HEK293 (cell line): Measurements from ENCODE around the gene DOCK3.

ENCODE experiments used
- CTCF ChIA-PET: fragments of 350-600 bp; formaldehyde crosslinking; extraction: SDS; loops from one replicate; lab custom pipeline; 2021; ENCODE audit warnings: antibody characterized with exemption; lab: Yijun Ruan, JAX
- POLR2A ChIA-PET: fragments of 300-600 bp; formaldehyde crosslinking; extraction: SDS; loops from one replicate; lab custom pipeline; 2020; ENCODE audit warnings: antibody characterized with exemption, inconsistent platforms; lab: Yijun Ruan, JAX
- H3K27ac ChIP-seq: fragments of 200-500 bp; sonication (Bioruptor generic); 2 replicates; pipeline ENCODE4 v1.5.1; 2014; ENCODE audit warnings: low read depth, low read length, control low read depth, inconsistent platforms; ENCODE audit errors: extremely low read depth
- H3K36me3 ChIP-seq, 2 experiments: fragments of 200-500 bp in 1 of 2; sonication (Bioruptor generic) in 1 of 2; 1 replicate in 1 of 2; 2 replicates in 1 of 2; pipeline ENCODE4 v1.5.1; 2014 to 2017; ENCODE audit warnings: inconsistent platforms in 2 of 2, low read length in 2 of 2; ENCODE audit not compliant: control insufficient read depth in 2 of 2, insufficient read depth in 1 of 2
- H3K4me1 ChIP-seq: fragments of 200-500 bp; sonication (Bioruptor generic); 2 replicates; pipeline ENCODE4 v1.5.1; 2014; ENCODE audit warnings: mild to moderate bottlenecking, low read length, inconsistent platforms; ENCODE audit not compliant: control insufficient read depth, insufficient read depth
- H3K4me3 ChIP-seq: 2 replicates; pipeline ENCODE4 v1.5.1; 2011; ENCODE audit warnings: low read depth, mild to moderate bottlenecking, control low read depth, low read length, moderate library complexity
- H3K9me3 ChIP-seq: fragments of 200-500 bp; sonication (Bioruptor generic); 2 replicates; pipeline ENCODE4 v1.5.1; 2014; ENCODE audit warnings: low read depth, low read length, inconsistent platforms; ENCODE audit not compliant: control insufficient read depth, insufficient read depth
- OVOL3 ChIP-seq: fragments of 450-650 bp; formaldehyde crosslinking; IDR thresholded peaks from 2 replicates; pipeline ENCODE4 v1.5.1; 2016; ENCODE audit warnings: missing biosample characterization, missing genetic modification characterization
- ZBTB21 ChIP-seq: fragments of 450-650 bp; formaldehyde crosslinking; IDR thresholded peaks from 2 replicates; pipeline ENCODE4 v1.5.1; 2017; ENCODE audit warnings: missing biosample characterization, missing genetic modification characterization
- ZNF24 ChIP-seq: fragments of 450-650 bp; formaldehyde crosslinking; IDR thresholded peaks from 2 replicates; pipeline ENCODE4 v1.5.1; 2016; ENCODE audit warnings: missing biosample characterization, missing genetic modification characterization
- ZNF623 ChIP-seq: fragments of 450-650 bp; formaldehyde crosslinking; IDR thresholded peaks from 2 replicates; pipeline ENCODE4 v1.5.1; 2016; ENCODE audit warnings: missing biosample characterization, missing genetic modification characterization
- TF ChIP-seq, protein P1 (sequence below): fragments of 450-650 bp; formaldehyde crosslinking; IDR thresholded peaks from 2 replicates; pipeline ENCODE4 v1.5.1; 2016; ENCODE audit warnings: missing biosample characterization, missing genetic modification characterization
- TF ChIP-seq, protein P2 (sequence below): fragments of 450-650 bp; formaldehyde crosslinking; IDR thresholded peaks from 2 replicates; pipeline ENCODE4 v1.5.1; 2016; ENCODE audit warnings: missing biosample characterization, missing genetic modification characterization
- TF ChIP-seq, protein P3 (sequence below): fragments of 450-650 bp; formaldehyde crosslinking; IDR thresholded peaks from 2 replicates; pipeline ENCODE4 v1.5.1; 2016; ENCODE audit warnings: missing biosample characterization, missing genetic modification characterization
- TF ChIP-seq, protein P4 (sequence below): fragments of 450-650 bp; formaldehyde crosslinking; IDR thresholded peaks from 2 replicates; pipeline ENCODE4 v1.5.1; 2016; ENCODE audit warnings: missing biosample characterization, missing genetic modification characterization
- TF ChIP-seq, protein P5 (sequence below): fragments of 450-650 bp; formaldehyde crosslinking; IDR thresholded peaks from 2 replicates; pipeline ENCODE4 v1.5.1; 2016; ENCODE audit warnings: missing biosample characterization, missing genetic modification characterization

Gene DOCK3

DNA sequence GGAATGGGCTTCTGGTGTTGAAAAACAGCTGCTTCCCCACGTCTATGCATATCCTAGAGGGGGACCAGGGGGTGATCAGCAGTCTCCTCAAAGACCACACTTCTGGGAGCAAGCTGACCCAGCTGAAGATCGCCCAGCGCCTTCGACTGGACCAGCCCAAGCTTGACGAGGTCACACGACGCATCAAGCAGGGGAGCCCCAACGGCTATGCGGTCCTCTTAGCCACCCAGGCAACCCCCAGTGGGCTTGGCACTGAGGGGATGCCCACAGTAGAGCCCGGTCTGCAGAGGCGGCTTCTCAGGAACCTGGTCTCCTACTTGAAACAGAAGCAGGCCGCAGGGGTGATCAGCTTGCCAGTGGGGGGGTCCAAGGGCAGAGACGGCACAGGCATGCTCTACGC is 718.8 kb downstream of the DOCK3 start (continued):
- TF ChIP-seq, protein P1, sequence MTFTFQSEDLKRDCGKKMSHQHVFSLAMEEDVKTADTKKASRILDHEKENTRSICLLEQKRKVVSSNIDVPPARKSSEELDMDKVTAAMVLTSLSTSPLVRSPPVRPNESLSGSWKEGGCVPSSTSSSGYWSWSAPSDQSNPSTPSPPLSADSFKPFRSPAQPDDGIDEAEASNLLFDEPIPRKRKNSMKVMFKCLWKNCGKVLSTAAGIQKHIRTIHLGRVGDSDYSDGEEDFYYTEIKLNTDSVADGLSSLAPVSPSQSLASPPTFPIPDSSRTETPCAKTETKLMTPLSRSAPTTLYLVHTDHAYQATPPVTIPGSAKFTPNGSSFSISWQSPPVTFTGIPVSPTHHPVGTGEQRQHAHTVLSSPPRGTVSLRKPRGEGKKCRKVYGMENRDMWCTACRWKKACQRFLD (tag by site-specific recombination), result no peak
- TF ChIP-seq, protein P2, sequence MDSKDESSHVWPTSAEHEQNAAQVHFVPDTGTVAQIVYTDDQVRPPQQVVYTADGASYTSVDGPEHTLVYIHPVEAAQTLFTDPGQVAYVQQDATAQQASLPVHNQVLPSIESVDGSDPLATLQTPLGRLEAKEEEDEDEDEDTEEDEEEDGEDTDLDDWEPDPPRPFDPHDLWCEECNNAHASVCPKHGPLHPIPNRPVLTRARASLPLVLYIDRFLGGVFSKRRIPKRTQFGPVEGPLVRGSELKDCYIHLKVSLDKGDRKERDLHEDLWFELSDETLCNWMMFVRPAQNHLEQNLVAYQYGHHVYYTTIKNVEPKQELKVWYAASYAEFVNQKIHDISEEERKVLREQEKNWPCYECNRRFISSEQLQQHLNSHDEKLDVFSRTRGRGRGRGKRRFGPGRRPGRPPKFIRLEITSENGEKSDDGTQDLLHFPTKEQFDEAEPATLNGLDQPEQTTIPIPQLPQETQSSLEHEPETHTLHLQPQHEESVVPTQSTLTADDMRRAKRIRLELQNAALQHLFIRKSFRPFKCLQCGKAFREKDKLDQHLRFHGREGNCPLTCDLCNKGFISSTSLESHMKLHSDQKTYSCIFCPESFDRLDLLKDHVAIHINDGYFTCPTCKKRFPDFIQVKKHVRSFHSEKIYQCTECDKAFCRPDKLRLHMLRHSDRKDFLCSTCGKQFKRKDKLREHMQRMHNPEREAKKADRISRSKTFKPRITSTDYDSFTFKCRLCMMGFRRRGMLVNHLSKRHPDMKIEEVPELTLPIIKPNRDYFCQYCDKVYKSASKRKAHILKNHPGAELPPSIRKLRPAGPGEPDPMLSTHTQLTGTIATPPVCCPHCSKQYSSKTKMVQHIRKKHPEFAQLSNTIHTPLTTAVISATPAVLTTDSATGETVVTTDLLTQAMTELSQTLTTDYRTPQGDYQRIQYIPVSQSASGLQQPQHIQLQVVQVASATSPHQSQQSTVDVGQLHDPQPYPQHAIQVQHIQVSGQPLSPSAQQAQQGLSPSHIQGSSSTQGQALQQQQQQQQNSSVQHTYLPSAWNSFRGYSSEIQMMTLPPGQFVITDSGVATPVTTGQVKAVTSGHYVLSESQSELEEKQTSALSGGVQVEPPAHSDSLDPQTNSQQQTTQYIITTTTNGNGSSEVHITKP (tag by site-specific recombination), result no peak
- TF ChIP-seq OVOL3 (no peak), ZNF623 (tag by site-specific recombination) (no peak), ZBTB21 (tag by site-specific recombination) (no peak)
- TF ChIP-seq, protein P3, sequence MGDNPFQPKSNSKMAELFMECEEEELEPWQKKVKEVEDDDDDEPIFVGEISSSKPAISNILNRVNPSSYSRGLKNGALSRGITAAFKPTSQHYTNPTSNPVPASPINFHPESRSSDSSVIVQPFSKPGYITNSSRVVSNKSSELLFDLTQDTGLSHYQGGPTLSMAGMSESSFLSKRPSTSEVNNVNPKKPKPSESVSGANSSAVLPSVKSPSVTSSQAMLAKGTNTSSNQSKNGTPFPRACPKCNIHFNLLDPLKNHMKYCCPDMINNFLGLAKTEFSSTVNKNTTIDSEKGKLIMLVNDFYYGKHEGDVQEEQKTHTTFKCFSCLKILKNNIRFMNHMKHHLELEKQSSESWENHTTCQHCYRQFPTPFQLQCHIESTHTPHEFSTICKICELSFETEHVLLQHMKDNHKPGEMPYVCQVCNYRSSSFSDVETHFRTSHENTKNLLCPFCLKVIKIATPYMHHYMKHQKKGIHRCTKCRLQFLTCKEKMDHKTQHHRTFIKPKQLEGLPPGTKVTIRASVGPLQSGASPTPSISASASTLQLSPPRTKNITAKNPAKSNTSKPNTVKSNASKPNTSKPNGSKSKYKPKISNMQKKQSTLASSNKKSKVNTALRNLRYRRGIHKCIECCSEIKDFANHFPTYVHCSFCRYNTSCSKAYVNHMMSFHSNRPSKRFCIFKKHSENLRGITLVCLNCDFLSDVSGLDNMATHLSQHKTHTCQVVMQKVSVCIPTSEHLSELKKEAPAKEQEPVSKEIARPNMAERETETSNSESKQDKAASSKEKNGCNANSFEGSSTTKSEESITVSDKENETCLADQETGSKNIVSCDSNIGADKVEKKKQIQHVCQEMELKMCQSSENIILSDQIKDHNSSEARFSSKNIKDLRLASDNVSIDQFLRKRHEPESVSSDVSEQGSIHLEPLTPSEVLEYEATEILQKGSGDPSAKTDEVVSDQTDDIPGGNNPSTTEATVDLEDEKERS, result no peak
- TF ChIP-seq, protein P4, sequence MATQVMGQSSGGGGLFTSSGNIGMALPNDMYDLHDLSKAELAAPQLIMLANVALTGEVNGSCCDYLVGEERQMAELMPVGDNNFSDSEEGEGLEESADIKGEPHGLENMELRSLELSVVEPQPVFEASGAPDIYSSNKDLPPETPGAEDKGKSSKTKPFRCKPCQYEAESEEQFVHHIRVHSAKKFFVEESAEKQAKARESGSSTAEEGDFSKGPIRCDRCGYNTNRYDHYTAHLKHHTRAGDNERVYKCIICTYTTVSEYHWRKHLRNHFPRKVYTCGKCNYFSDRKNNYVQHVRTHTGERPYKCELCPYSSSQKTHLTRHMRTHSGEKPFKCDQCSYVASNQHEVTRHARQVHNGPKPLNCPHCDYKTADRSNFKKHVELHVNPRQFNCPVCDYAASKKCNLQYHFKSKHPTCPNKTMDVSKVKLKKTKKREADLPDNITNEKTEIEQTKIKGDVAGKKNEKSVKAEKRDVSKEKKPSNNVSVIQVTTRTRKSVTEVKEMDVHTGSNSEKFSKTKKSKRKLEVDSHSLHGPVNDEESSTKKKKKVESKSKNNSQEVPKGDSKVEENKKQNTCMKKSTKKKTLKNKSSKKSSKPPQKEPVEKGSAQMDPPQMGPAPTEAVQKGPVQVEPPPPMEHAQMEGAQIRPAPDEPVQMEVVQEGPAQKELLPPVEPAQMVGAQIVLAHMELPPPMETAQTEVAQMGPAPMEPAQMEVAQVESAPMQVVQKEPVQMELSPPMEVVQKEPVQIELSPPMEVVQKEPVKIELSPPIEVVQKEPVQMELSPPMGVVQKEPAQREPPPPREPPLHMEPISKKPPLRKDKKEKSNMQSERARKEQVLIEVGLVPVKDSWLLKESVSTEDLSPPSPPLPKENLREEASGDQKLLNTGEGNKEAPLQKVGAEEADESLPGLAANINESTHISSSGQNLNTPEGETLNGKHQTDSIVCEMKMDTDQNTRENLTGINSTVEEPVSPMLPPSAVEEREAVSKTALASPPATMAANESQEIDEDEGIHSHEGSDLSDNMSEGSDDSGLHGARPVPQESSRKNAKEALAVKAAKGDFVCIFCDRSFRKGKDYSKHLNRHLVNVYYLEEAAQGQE (tag by site-specific recombination), result no peak

DNA sequence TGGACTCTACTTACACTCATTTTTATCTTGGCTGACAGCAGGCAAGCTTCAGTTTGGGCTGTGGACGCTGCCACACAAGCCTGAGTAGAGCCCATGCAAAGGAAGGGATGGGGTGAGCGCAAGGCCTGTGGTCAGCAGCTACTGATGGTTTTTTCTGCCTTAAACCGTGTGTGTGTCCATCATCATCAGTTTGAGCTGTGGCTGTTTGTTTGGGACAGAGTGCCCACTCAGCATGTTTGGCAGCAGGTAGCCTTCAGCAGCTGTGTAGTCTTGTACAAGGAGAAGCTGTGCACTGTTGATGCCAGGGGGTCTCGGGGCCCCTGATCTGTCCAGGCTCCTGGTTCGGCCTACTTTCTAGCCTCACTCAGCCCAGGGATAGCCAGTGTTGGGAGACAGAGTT is 719.8 kb downstream of the DOCK3 start:
- TF ChIP-seq ZNF24, result no peak
- TF ChIP-seq, protein P5, sequence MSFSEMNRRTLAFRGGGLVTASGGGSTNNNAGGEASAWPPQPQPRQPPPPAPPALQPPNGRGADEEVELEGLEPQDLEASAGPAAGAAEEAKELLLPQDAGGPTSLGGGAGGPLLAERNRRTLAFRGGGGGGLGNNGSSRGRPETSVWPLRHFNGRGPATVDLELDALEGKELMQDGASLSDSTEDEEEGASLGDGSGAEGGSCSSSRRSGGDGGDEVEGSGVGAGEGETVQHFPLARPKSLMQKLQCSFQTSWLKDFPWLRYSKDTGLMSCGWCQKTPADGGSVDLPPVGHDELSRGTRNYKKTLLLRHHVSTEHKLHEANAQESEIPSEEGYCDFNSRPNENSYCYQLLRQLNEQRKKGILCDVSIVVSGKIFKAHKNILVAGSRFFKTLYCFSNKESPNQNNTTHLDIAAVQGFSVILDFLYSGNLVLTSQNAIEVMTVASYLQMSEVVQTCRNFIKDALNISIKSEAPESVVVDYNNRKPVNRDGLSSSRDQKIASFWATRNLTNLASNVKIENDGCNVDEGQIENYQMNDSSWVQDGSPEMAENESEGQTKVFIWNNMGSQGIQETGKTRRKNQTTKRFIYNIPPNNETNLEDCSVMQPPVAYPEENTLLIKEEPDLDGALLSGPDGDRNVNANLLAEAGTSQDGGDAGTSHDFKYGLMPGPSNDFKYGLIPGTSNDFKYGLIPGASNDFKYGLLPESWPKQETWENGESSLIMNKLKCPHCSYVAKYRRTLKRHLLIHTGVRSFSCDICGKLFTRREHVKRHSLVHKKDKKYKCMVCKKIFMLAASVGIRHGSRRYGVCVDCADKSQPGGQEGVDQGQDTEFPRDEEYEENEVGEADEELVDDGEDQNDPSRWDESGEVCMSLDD, result no peak
- CTCF ChIA-PET, result interaction anchor here (0.9 kb wide), 1 partner anchor 107 kb away, joined by 3 read pairs; no protein-coding TSS in a partner anchor
- POLR2A ChIA-PET, result interaction anchor here (1.3 to 1.4 kb wide), 2 partner anchors 9 to 105 kb away, joined by 5 to 6 read pairs; partner anchors contain the start of genes DCAF1 and MANF
- Histone ChIP-seq H3K4me1 (no peaks in the 10 kb centered on the region; the same call in 1 of the 2 replicates), H3K4me3 (no peak overlapping the region), H3K36me3 (peaks cover 0 to 81% of the 10 kb centered on the region in 2 experiments; a peak in 2 of 3 replicates), H3K27ac (no peak overlapping the region), H3K9me3 (no peaks in the 10 kb centered on the region)
